ENCODE measurements around the gene ZNF343.
A peak's percentile ranks its signal among the peaks of the same experiment; 100 is the strongest.

The ZNF343 gene

GRCh38 chr20:2473516-2473915 lies 35.2 kb downstream of the ZNF343 start:
- DNase-seq (ENCODE audit: low spot score) = no peak

- DNase-seq (ENCODE audit: low spot score) = peak; percentile 98
Measured at GRCh38 chr20:2470423-2471193, 38.1 kb downstream of the ZNF343 start, which contains the start of gene SNRPB. Gene SNRPB, minus strand, starts transcription at chr20:2470789. Its CDS starts 99 bp downstream, at chr20:2470690.

GRCh38 chr20:2469991-2470422 lies 38.7 kb downstream of the ZNF343 start:
- peak; percentile 68 for DNase-seq (ENCODE audit: low spot score)

GRCh38 chr20:2468581-2469407 lies 39.9 kb downstream of the ZNF343 start:
- DNase-seq (ENCODE audit: low spot score) = no peak

- no peak for DNase-seq (ENCODE audit: low spot score)
Measured at GRCh38 chr20:2467412-2467811, 41.3 kb downstream of the ZNF343 start.

GRCh38 chr20:2465100-2465499 lies 43.6 kb downstream of the ZNF343 start:
- DNase-seq (ENCODE audit: low spot score) = no peak

GRCh38 chr20:2463616-2464365 lies 44.9 kb downstream of the ZNF343 start:
- no peak for DNase-seq (ENCODE audit: low spot score)

- DNase-seq (ENCODE audit: low spot score) = no peak
Measured at GRCh38 chr20:2462484-2462883, 46.2 kb downstream of the ZNF343 start.

- DNase-seq (ENCODE audit: low spot score) = no peak
Measured at GRCh38 chr20:2460752-2461424, 47.8 kb downstream of the ZNF343 start.

GRCh38 chr20:2459981-2460751 lies 48.5 kb downstream of the ZNF343 start:
- no peak for DNase-seq (ENCODE audit: low spot score)

GRCh38 chr20:2458919-2459499 lies 49.7 kb downstream of the ZNF343 start:
- no peak for DNase-seq (ENCODE audit: low spot score)

GRCh38 chr20:2455771-2456497 lies 52.8 kb downstream of the ZNF343 start:
- DNase-seq (ENCODE audit: low spot score) = no peak

- no peak for DNase-seq (ENCODE audit: low spot score)
Measured at GRCh38 chr20:2453792-2454191, 54.9 kb downstream of the ZNF343 start.

GRCh38 chr20:2451939-2452732 lies 56.6 kb downstream of the ZNF343 start:
- peak; percentile 60 for DNase-seq (ENCODE audit: low spot score)

- no peak for DNase-seq (ENCODE audit: low spot score)
Measured at GRCh38 chr20:2451422-2451821, 57.3 kb downstream of the ZNF343 start.

GRCh38 chr20:2449386-2449785 lies 59.3 kb downstream of the ZNF343 start:
- DNase-seq (ENCODE audit: low spot score) = no peak

- DNase-seq (ENCODE audit: low spot score) = no peak
Measured at GRCh38 chr20:2446845-2447244, 61.9 kb downstream of the ZNF343 start.
